ENCODE results near the gene CKAP5.

DNA sequence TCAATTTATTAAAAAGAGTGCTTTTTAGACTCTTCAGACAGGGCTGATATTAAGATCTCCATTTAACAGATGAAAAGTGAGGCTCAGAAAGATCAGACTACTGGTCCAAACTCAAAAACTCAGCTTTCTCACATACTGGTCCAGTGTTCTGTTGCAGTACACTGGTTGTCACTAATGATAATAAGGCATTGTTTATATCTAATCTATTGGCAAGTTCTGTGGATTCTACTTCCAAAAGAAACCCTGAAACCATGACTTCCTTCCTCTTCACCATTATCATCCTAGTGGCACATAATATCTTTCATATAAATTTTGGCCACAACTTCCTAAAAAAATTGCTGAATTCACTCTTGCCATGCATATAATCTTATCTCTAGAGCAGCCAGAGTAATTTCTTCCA, 90.1 kb downstream of the CKAP5 start:
- no peak for TF ChIP-seq POLR2A (IDR thresholded peaks at IDR 0.05)
- TF ChIP-seq, protein P1, sequence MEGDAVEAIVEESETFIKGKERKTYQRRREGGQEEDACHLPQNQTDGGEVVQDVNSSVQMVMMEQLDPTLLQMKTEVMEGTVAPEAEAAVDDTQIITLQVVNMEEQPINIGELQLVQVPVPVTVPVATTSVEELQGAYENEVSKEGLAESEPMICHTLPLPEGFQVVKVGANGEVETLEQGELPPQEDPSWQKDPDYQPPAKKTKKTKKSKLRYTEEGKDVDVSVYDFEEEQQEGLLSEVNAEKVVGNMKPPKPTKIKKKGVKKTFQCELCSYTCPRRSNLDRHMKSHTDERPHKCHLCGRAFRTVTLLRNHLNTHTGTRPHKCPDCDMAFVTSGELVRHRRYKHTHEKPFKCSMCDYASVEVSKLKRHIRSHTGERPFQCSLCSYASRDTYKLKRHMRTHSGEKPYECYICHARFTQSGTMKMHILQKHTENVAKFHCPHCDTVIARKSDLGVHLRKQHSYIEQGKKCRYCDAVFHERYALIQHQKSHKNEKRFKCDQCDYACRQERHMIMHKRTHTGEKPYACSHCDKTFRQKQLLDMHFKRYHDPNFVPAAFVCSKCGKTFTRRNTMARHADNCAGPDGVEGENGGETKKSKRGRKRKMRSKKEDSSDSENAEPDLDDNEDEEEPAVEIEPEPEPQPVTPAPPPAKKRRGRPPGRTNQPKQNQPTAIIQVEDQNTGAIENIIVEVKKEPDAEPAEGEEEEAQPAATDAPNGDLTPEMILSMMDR (IDR thresholded peaks at IDR 0.05): no peak
